MM.1S (cell line): Measurements from ENCODE around the gene SCMH1.

ENCODE experiments used
- DNase-seq: peaks from one replicate; pipeline ENCODE4 v3.0.0-alpha.2; 2015
- H2AFZ ChIP-seq: fragments of 300-600 bp; sonication (generic); 2 replicates; pipeline ENCODE4 v1.6.0; 2016; ENCODE audit warnings: antibody characterized with exemption, low read length
- H3F3A ChIP-seq: fragments of 300-600 bp; sonication (generic); 2 replicates; pipeline ENCODE4 v1.6.1; 2016; ENCODE audit warnings: mild to moderate bottlenecking, antibody characterized with exemption, low read length, moderate library complexity, mixed read lengths; ENCODE audit not compliant: insufficient read depth
- H3K27ac ChIP-seq: fragments of 300-600 bp; sonication (generic); 2 replicates; pipeline ENCODE4 v1.5.1; 2016; ENCODE audit warnings: mild to moderate bottlenecking, low read length
- H3K27me3 ChIP-seq: fragments of 300-600 bp; sonication (generic); replicated peaks from 2 replicates; pipeline ENCODE4 v1.6.0; 2016; ENCODE audit warnings: low read length; ENCODE audit not compliant: insufficient read depth
- H3K36me3 ChIP-seq: fragments of 300-600 bp; sonication (generic); replicated peaks from 2 replicates; pipeline ENCODE4 v1.6.1; 2016; ENCODE audit warnings: mild to moderate bottlenecking, low read length, mixed read lengths; ENCODE audit not compliant: insufficient read depth
- H3K4me1 ChIP-seq: fragments of 300-600 bp; sonication (generic); 2 replicates; pipeline ENCODE4 v1.6.1; 2016; ENCODE audit warnings: low read length, mixed read lengths
- H3K4me2 ChIP-seq: fragments of 300-600 bp; sonication (generic); 2 replicates; pipeline ENCODE4 v1.6.0; 2016; ENCODE audit warnings: low read depth, low read length
- H3K4me3 ChIP-seq: fragments of 300-600 bp; sonication (generic); 2 replicates; pipeline ENCODE4 v1.5.1; 2016; ENCODE audit warnings: low read length, mixed read lengths
- H3K79me2 ChIP-seq: fragments of 300-600 bp; sonication (generic); 2 replicates; pipeline ENCODE4 v1.6.1; 2016; ENCODE audit warnings: mixed run types, low read length, mixed read lengths
- H3K9ac ChIP-seq: fragments of 300-600 bp; sonication (generic); 2 replicates; pipeline ENCODE4 v1.6.1; 2016; ENCODE audit warnings: low read length, mixed read lengths
- H3K9me2 ChIP-seq: fragments of 300-600 bp; sonication (generic); replicated peaks from 2 replicates; pipeline ENCODE4 v1.6.1; 2016; ENCODE audit warnings: mild to moderate bottlenecking, low read length, mixed read lengths; ENCODE audit not compliant: insufficient read depth
- H3K9me3 ChIP-seq: fragments of 300-600 bp; sonication (generic); replicated peaks from 2 replicates; pipeline ENCODE4 v1.6.1; 2016; ENCODE audit warnings: mild to moderate bottlenecking, low read length, mixed read lengths; ENCODE audit not compliant: insufficient read depth
- H4K20me1 ChIP-seq: fragments of 300-600 bp; sonication (generic); 2 replicates; pipeline ENCODE4 v1.6.1; 2016; ENCODE audit warnings: mild to moderate bottlenecking, low read length, moderate library complexity, mixed read lengths; ENCODE audit not compliant: insufficient read depth
- EZH2 ChIP-seq: fragments of 300-600 bp; sonication (generic); optimal IDR thresholded peaks from 2 replicates; pipeline ENCODE3; 2017; ENCODE audit warnings: low read depth, mild to moderate bottlenecking, antibody characterized with exemption, low read length, mixed read lengths
- EZH2phosphoT487 ChIP-seq: fragments of 300-600 bp; sonication (generic); IDR thresholded peaks from 2 replicates; pipeline ENCODE4 v1.6.1; 2018; ENCODE audit warnings: antibody characterized with exemption, low read length
- TF ChIP-seq, protein P1 (sequence below): fragments of 300-600 bp; sonication (generic); IDR thresholded peaks from 2 replicates; pipeline ENCODE4 v1.5.1; 2016; ENCODE audit warnings: antibody characterized with exemption, low read length, mixed read lengths

Gene SCMH1

GRCh38 chr1:41014871-41015270 is 227.2 kb downstream of the SCMH1 start:
- Histone ChIP-seq H4K20me1 (no peaks in the 10 kb centered on the region), H3K4me3 (no peak overlapping the region), H3K9me3 (no peaks in the 10 kb centered on the region), H2AFZ (no peak overlapping the region), H3K9me2 (no peaks in the 10 kb centered on the region), H3K79me2 (no peaks in the 10 kb centered on the region; the same call in 1 of the 2 replicates), H3F3A (no peaks in the 10 kb centered on the region), H3K4me2 (no peak overlapping the region), H3K9ac (no peak overlapping the region), H3K4me1 (no peaks in the 10 kb centered on the region), H3K36me3 (peaks cover 5% of the 10 kb centered on the region; the same call in 1 of the 2 replicates), H3K27me3 (no peaks in the 10 kb centered on the region), H3K27ac (no peak overlapping the region)
- TF ChIP-seq EZH2 = no peak
- TF ChIP-seq, protein P1, sequence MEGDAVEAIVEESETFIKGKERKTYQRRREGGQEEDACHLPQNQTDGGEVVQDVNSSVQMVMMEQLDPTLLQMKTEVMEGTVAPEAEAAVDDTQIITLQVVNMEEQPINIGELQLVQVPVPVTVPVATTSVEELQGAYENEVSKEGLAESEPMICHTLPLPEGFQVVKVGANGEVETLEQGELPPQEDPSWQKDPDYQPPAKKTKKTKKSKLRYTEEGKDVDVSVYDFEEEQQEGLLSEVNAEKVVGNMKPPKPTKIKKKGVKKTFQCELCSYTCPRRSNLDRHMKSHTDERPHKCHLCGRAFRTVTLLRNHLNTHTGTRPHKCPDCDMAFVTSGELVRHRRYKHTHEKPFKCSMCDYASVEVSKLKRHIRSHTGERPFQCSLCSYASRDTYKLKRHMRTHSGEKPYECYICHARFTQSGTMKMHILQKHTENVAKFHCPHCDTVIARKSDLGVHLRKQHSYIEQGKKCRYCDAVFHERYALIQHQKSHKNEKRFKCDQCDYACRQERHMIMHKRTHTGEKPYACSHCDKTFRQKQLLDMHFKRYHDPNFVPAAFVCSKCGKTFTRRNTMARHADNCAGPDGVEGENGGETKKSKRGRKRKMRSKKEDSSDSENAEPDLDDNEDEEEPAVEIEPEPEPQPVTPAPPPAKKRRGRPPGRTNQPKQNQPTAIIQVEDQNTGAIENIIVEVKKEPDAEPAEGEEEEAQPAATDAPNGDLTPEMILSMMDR = no peak
- no peak for TF ChIP-seq EZH2phosphoT487
- no peak for DNase-seq

GRCh38 chr1:41013796-41014195 is 228.3 kb downstream of the SCMH1 start:
- Histone ChIP-seq H3K27ac (no peak overlapping the region), H3K4me1 (no peaks in the 10 kb centered on the region), H3K9me3 (no peaks in the 10 kb centered on the region), H3K4me2 (no peak overlapping the region), H3K36me3 (peaks cover 14% of the 10 kb centered on the region; the same call in 1 of the 2 replicates), H3F3A (no peaks in the 10 kb centered on the region), H3K27me3 (no peaks in the 10 kb centered on the region), H3K4me3 (no peak overlapping the region), H4K20me1 (no peaks in the 10 kb centered on the region), H3K9ac (no peak overlapping the region), H2AFZ (no peak overlapping the region), H3K79me2 (peaks cover 6% of the 10 kb centered on the region; the same call in 1 of the 2 replicates), H3K9me2 (no peaks in the 10 kb centered on the region)
- TF ChIP-seq, protein P1 = no peak
- TF ChIP-seq EZH2phosphoT487 (no peak), EZH2 (no peak)
- DNase-seq = no peak

DNA sequence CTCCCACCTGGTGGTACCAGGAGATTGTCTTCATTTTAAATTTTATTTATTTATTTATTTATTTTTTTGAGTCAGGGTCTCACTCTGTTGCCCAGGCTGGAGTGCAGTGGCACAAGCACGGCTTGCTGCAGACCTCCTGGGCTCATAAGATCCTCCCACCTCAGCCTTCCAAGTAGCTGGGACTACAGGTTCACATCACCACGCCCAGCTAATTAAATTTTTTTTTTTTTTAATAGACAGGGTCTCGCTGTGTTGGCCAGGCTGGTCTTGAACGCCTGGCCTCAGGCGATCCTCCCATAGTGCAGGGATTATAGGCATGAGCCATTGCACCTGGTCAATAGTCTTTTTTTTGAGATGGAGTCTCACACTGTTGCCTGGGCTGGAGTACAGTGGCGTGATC is 229.1 kb downstream of the SCMH1 start:
- no peak overlapping the region for H3K27ac ChIP-seq

More for the DNA sequence above, 229.1 kb downstream of the SCMH1 start:
- Histone ChIP-seq H4K20me1 (no peaks in the 10 kb centered on the region), H3K4me3 (no peak overlapping the region), H3K9me2 (no peaks in the 10 kb centered on the region), H2AFZ (no peak overlapping the region), H3K9me3 (no peaks in the 10 kb centered on the region), H3F3A (no peaks in the 10 kb centered on the region), H3K36me3 (peaks cover 14% of the 10 kb centered on the region; the same call in 1 of the 2 replicates), H3K9ac (no peak overlapping the region), H3K4me2 (no peak overlapping the region), H3K79me2 (peaks cover 6% of the 10 kb centered on the region; the same call in 1 of the 2 replicates), H3K4me1 (no peaks in the 10 kb centered on the region), H3K27me3 (no peaks in the 10 kb centered on the region)
- no peak for DNase-seq
- TF ChIP-seq, protein P1 = no peak
- TF ChIP-seq EZH2 = no peak
- TF ChIP-seq EZH2phosphoT487 = no peak
